ENCODE results near the gene CSTF3.

CSTF3 gene

DNA sequence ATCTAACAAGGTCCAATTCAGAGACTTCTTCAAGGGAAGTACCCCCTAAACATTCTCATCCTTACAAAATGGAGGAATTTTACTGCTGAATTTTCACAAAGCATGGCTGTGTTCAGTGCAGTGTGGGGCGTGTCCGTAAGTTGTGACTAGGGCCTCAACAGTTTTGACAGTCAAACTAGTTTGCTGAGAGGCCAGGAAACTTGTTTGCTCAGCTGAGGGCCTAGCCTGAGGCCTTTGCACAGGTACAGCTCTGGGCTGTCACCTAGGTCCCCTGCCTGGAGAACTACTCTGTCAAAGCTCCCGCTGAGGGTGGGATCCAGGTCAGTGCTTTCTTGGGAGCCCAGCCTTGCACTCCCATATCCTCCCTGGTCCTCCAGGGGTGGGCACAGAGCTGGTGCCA, 94.0 kb downstream of the CSTF3 start:
- Histone ChIP-seq H3K27me3 (ENCODE audit: insufficient read depth, low read length) (no peaks in the 10 kb centered on the region), H3K4me1 (ENCODE audit: insufficient read depth, low read length, severe bottlenecking) (peaks cover 20% of the 10 kb centered on the region), H3K4me2 (ENCODE audit: low read length) (no peak overlapping the region), H4K20me1 (ENCODE audit: insufficient read depth, low read length) (no peaks in the 10 kb centered on the region), H3K27ac (ENCODE audit: low read depth, low read length, poor library complexity, severe bottlenecking) (no peak overlapping the region), H2AFZ (ENCODE audit: low read length) (no peak overlapping the region), H3K9me2 (ENCODE audit: low read depth, low read length) (no peaks in the 10 kb centered on the region), H3K36me3 (ENCODE audit: insufficient read depth, low read length) (peaks cover 49% of the 10 kb centered on the region; the same call in 1 of the 2 replicates), H3K4me3 (ENCODE audit: low read depth, low read length, poor library complexity, severe bottlenecking) (no peak overlapping the region), H3K9ac (ENCODE audit: low read length) (no peak overlapping the region), H3F3A (ENCODE audit: insufficient read depth, low read length) (no peaks in the 10 kb centered on the region), H3K9me3 (ENCODE audit: low read length) (no peaks in the 10 kb centered on the region), H3K79me2 (ENCODE audit: insufficient read depth, low read length) (no peaks in the 10 kb centered on the region)
- no peak for TF ChIP-seq EZH2 (IDR thresholded peaks at IDR 0.05; ENCODE audit: borderline replicate concordance, low read length)

DNA sequence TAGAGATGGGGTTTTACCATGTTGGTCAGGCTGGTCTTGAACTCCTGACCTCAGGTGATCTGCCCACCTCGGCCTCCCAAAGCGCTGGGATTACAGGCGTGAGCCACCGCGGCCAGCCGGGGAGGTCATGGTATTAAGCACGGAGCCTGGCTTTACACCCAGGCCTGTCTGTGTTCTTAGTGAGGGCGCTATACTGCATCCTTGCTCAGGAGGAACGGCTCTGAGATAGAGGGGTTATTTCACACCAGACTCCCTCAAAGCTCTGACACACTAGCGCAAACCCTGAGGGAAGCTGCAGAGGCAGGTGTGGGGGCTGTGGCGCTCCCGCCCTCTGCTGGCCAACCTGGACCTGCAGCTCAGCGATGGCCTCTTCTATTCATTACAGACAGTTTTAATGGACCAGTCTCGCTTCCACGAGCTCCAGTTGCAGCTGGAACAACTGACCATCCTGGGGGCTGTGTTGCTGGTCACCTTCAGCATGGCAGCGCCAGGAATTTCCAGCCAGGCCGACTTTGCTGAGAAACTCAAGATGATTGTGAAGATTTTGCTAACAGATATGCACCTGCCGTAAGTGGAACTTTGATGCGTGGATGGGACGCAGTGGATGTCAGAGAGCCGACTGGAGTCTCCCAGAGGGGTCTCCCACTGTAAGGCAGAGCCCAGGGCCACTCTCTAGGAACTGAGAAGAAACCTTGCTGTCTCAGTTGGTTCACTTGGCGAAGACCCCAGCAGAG, 95.7 kb downstream of the CSTF3 start:
- Histone ChIP-seq H3K9me2 (ENCODE audit: low read depth, low read length) (no peaks in the 10 kb centered on the region), H3K79me2 (ENCODE audit: insufficient read depth, low read length) (no peaks in the 10 kb centered on the region), H3K9me3 (ENCODE audit: low read length) (no peaks in the 10 kb centered on the region), H3K4me3 (ENCODE audit: low read depth, low read length, poor library complexity, severe bottlenecking) (no peak overlapping the region), H3K36me3 (ENCODE audit: insufficient read depth, low read length) (peaks cover 48% of the 10 kb centered on the region; the same call in 1 of the 2 replicates), H3K4me2 (ENCODE audit: low read length) (no peak overlapping the region), H2AFZ (ENCODE audit: low read length) (no peak overlapping the region), H3K27me3 (ENCODE audit: insufficient read depth, low read length) (no peaks in the 10 kb centered on the region), H3K9ac (ENCODE audit: low read length) (no peak overlapping the region), H3K4me1 (ENCODE audit: insufficient read depth, low read length, severe bottlenecking) (peaks cover 20% of the 10 kb centered on the region), H4K20me1 (ENCODE audit: insufficient read depth, low read length) (no peaks in the 10 kb centered on the region), H3F3A (ENCODE audit: insufficient read depth, low read length) (no peaks in the 10 kb centered on the region), H3K27ac (ENCODE audit: low read depth, low read length, poor library complexity, severe bottlenecking) (no peak overlapping the region)
- no peak for TF ChIP-seq EZH2 (IDR thresholded peaks at IDR 0.05; ENCODE audit: borderline replicate concordance, low read length)
- TF ChIP-seq, protein P1, sequence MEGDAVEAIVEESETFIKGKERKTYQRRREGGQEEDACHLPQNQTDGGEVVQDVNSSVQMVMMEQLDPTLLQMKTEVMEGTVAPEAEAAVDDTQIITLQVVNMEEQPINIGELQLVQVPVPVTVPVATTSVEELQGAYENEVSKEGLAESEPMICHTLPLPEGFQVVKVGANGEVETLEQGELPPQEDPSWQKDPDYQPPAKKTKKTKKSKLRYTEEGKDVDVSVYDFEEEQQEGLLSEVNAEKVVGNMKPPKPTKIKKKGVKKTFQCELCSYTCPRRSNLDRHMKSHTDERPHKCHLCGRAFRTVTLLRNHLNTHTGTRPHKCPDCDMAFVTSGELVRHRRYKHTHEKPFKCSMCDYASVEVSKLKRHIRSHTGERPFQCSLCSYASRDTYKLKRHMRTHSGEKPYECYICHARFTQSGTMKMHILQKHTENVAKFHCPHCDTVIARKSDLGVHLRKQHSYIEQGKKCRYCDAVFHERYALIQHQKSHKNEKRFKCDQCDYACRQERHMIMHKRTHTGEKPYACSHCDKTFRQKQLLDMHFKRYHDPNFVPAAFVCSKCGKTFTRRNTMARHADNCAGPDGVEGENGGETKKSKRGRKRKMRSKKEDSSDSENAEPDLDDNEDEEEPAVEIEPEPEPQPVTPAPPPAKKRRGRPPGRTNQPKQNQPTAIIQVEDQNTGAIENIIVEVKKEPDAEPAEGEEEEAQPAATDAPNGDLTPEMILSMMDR (IDR thresholded peaks at IDR 0.05; ENCODE audit: low read length) = peak; percentile 91

DNA sequence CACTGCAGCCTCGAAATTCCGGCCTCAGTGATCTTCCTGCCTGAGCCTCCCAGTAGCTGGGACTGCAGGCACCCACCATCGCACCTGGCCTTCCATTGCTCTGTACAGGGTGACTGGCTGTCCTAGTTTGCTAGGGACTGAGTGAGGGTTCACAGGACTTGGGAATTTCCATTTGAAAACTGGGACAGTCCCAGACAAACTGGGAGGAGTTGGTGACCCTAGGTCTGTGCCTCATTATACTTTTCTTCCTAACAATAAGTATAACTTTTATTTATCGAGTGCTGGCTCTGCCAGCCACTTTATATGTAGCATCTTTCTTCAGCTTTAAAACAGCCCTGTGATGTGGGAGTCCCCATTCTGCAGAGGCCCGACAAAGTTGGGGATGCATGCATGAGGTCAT, 96.4 kb downstream of the CSTF3 start:
- Histone ChIP-seq H4K20me1 (ENCODE audit: insufficient read depth, low read length) (no peaks in the 10 kb centered on the region), H3K27me3 (ENCODE audit: insufficient read depth, low read length) (no peaks in the 10 kb centered on the region), H3K9me2 (ENCODE audit: low read depth, low read length) (no peaks in the 10 kb centered on the region), H3K36me3 (ENCODE audit: insufficient read depth, low read length) (peaks cover 50% of the 10 kb centered on the region; the same call in 1 of the 2 replicates), H3F3A (ENCODE audit: insufficient read depth, low read length) (no peaks in the 10 kb centered on the region), H3K4me2 (ENCODE audit: low read length) (peak overlapping the region; percentile 15; the same call in 1 of the 2 replicates), H2AFZ (ENCODE audit: low read length) (no peak overlapping the region), H3K9ac (ENCODE audit: low read length) (no peak overlapping the region), H3K27ac (ENCODE audit: low read depth, low read length, poor library complexity, severe bottlenecking) (peak overlapping the region; percentile 13), H3K79me2 (ENCODE audit: insufficient read depth, low read length) (no peaks in the 10 kb centered on the region), H3K9me3 (ENCODE audit: low read length) (no peaks in the 10 kb centered on the region), H3K4me1 (ENCODE audit: insufficient read depth, low read length, severe bottlenecking) (peaks cover 20% of the 10 kb centered on the region), H3K4me3 (ENCODE audit: low read depth, low read length, poor library complexity, severe bottlenecking) (no peak overlapping the region)
- TF ChIP-seq, protein P1 (IDR thresholded peaks at IDR 0.05; ENCODE audit: low read length) = no peak
- no peak for TF ChIP-seq EZH2 (IDR thresholded peaks at IDR 0.05; ENCODE audit: borderline replicate concordance, low read length)
